IMR-90 (cell line): ENCODE data around the gene ZBED2. TPM values are rescaled to one million over a fixed set of nuclear protein-coding genes. Genes with fewer than 3 reads are reported as not detected.
"Not testable (repeated sequence)": the region's sequence is repeated elsewhere in the genome, so short reads cannot be mapped to it uniquely, and the experiment has no call there.

Experiments used
- ATAC-seq: fragments of 200-7000 bp; cut with Tn5 transposase; 2 replicates; pipeline ENCODE4 v1.9.1; 2020; ENCODE audit warnings: low read depth, mild to moderate bottlenecking, moderate library complexity
- BruUV-seq: library from RNA; stranded (reverse); fragments of 400-500 nt; replicated peaks from 2 replicates; lab custom pipeline; 2021; lab: Mats Ljungman, UMichigan
- CTCF ChIA-PET: fragments of 300-600 bp; formaldehyde crosslinking; extraction: SDS; loops from one replicate; lab custom pipeline; 2021; ENCODE audit warnings: antibody characterized with exemption; lab: Yijun Ruan, JAX
- POLR2A ChIA-PET: fragments of 300-600 bp; sonication (Branson Sonifier 250); formaldehyde crosslinking; loops from one replicate; lab custom pipeline; 2022; ENCODE audit warnings: antibody characterized with exemption; ENCODE audit not compliant: unreplicated experiment; lab: Charles Lee
- DNase-seq: peaks from one replicate; pipeline ENCODE4 v3.0.0; 2013
- H2AFZ ChIP-seq: replicated peaks from 2 replicates; pipeline ENCODE3; 2013; ENCODE audit warnings: low read length, mild to moderate bottlenecking; ENCODE audit not compliant: poor library complexity
- H2AK5ac ChIP-seq: 2 replicates; pipeline ENCODE4 v1.6.1; 2013; ENCODE audit warnings: low read depth, low read length, inconsistent platforms
- H2AK9ac ChIP-seq: replicated peaks from 2 replicates; pipeline ENCODE3; 2013; ENCODE audit warnings: mild to moderate bottlenecking, low read depth, low read length, moderate library complexity; ENCODE audit not compliant: poor library complexity
- H2BK120ac ChIP-seq: 2 replicates; pipeline ENCODE4 v1.6.1; 2013; ENCODE audit warnings: low read depth, low read length, inconsistent platforms
- H2BK15ac ChIP-seq: 3 replicates; pipeline ENCODE4 v1.6.1; 2013; ENCODE audit warnings: low read depth, low read length, inconsistent platforms
- H2BK20ac ChIP-seq: 2 replicates; pipeline ENCODE4 v1.6.1; 2013; ENCODE audit warnings: low read depth, mild to moderate bottlenecking, inconsistent platforms, low read length, moderate library complexity
- H2BK5ac ChIP-seq: 2 replicates; pipeline ENCODE4 v1.6.1; 2013; ENCODE audit warnings: mild to moderate bottlenecking, low read depth, low read length, inconsistent platforms; ENCODE audit not compliant: poor library complexity, severe bottlenecking
- H3K14ac ChIP-seq: replicated peaks from 2 replicates; pipeline ENCODE4 v1.6.1; 2013; ENCODE audit warnings: low read depth, low read length, inconsistent platforms
- H3K18ac ChIP-seq: 2 replicates; pipeline ENCODE4 v1.6.1; 2013; ENCODE audit warnings: low read depth, low read length, control low read depth
- H3K23ac ChIP-seq: 2 replicates; pipeline ENCODE4 v1.6.1; 2013; ENCODE audit warnings: low read depth, low read length, inconsistent platforms
- H3K27ac ChIP-seq: 2 replicates; pipeline ENCODE4 v1.5.1; 2013; ENCODE audit warnings: mild to moderate bottlenecking, control low read depth, low read length; ENCODE audit not compliant: insufficient read depth
- H3K27me3 ChIP-seq: 2 replicates; pipeline ENCODE4 v1.6.1; 2013; ENCODE audit warnings: low read length; ENCODE audit not compliant: control insufficient read depth, insufficient read depth
- H3K36me3 ChIP-seq: 2 replicates; pipeline ENCODE4 v1.6.1; 2013; ENCODE audit warnings: low read length, mixed read lengths; ENCODE audit not compliant: control insufficient read depth, insufficient read depth
- H3K4ac ChIP-seq: 2 replicates; pipeline ENCODE4 v1.6.1; 2013; ENCODE audit warnings: low read depth, low read length, inconsistent platforms
- H3K4me1 ChIP-seq: 2 replicates; pipeline ENCODE4 v1.6.1; 2013; ENCODE audit warnings: low read length, mixed read lengths; ENCODE audit not compliant: control insufficient read depth, insufficient read depth
- H3K4me2 ChIP-seq: 2 replicates; pipeline ENCODE4 v1.6.1; 2013; ENCODE audit warnings: low read depth, mild to moderate bottlenecking, control low read depth, low read length, moderate library complexity
- H3K4me3 ChIP-seq: 2 replicates; pipeline ENCODE4 v1.5.1; 2013; ENCODE audit warnings: low read depth, mild to moderate bottlenecking, control low read depth, low read length, moderate library complexity; ENCODE audit not compliant: insufficient read depth
- H3K56ac ChIP-seq: 2 replicates; pipeline ENCODE4 v1.6.1; 2013; ENCODE audit warnings: low read length, inconsistent platforms; ENCODE audit not compliant: insufficient read depth; ENCODE audit errors: extremely low read depth
- H3K79me1 ChIP-seq, 2 experiments: 2 replicates each; pipeline ENCODE4 v1.6.1; 2013; ENCODE audit warnings: low read length in 2 of 2, inconsistent platforms in 1 of 2, low read depth in 1 of 2
- H3K9ac ChIP-seq: 2 replicates; pipeline ENCODE4 v1.6.1; 2013; ENCODE audit warnings: low read depth, low read length, control low read depth
- H3K9me1 ChIP-seq: 2 replicates; pipeline ENCODE4 v1.6.1; 2013; ENCODE audit warnings: low read length, inconsistent platforms; ENCODE audit not compliant: insufficient read depth
- H3K9me3 ChIP-seq: 2 replicates; pipeline ENCODE4 v1.6.1; 2013; ENCODE audit warnings: low read length; ENCODE audit not compliant: control insufficient read depth, insufficient read depth
- H4K20me1 ChIP-seq: 2 replicates; pipeline ENCODE4 v1.6.1; 2013; ENCODE audit warnings: low read length, inconsistent platforms; ENCODE audit not compliant: insufficient read depth
- H4K5ac ChIP-seq: 2 replicates; pipeline ENCODE4 v1.6.1; 2013; ENCODE audit warnings: mild to moderate bottlenecking, low read depth, low read length, control low read depth
- H4K8ac ChIP-seq, 2 experiments: 2 replicates each; pipeline ENCODE4 v1.6.1; 2013; ENCODE audit warnings: low read depth in 2 of 2, low read length in 2 of 2, control low read depth in 1 of 2, inconsistent platforms in 1 of 2
- H4K91ac ChIP-seq: 2 replicates; pipeline ENCODE4 v1.6.1; 2013; ENCODE audit warnings: low read depth, low read length, inconsistent platforms; ENCODE audit not compliant: insufficient read depth
- WGBS, 2 experiments: methylation state at CpG; one replicate each; pipeline versions ENCODE4 v1.1.5 to v1.1.7; 2013; ENCODE audit warnings: missing lambda C conversion rate in 2 of 2; ENCODE audit not compliant: insufficient read length in 1 of 2; ENCODE audit errors: extremely low coverage in 2 of 2; 5-methylcytosine and 5-hydroxymethylcytosine counted together
- dilution Hi-C: fragments of 300-500 bp; cut with HindIII; formaldehyde crosslinking; loops from one replicate; pipeline ENCODE4 v1.14.3; 2018; ENCODE audit warnings: low sequenced_read_pairs; ENCODE audit not compliant: unreplicated experiment
- in situ Hi-C: fragments of 300-500 bp; cut with MboI; formaldehyde crosslinking; loops from 3 replicates; pipeline ENCODE4 v1.14.3; 2019; ENCODE audit warnings: low sequenced_read_pairs, inconsistent platforms, mixed read lengths
- intact Hi-C: fragments of 100-400 bp; cut with micrococcal nuclease; formaldehyde crosslinking; loops from 2 replicates; pipeline ENCODE4 v1.10.0; 2022
- polyA plus RNA-seq, 3 experiments: library from polyadenylated mRNA; depleted of rRNA; stranded (reverse); fragments of >200 nt; gene quantifications; 2 replicates each; pipeline ENCODE4 v1.2.3, GENCODE V29; 2012; ENCODE audit warnings: low replicate concordance in 1 of 3
- total RNA-seq: library from RNA; depleted of rRNA; stranded (reverse); fragments of >200 nt; gene quantifications from 2 replicates; pipeline ENCODE4 v1.2.3, GENCODE V29; 2012

Gene ZBED2
- total and polyA plus RNA-seq, 2 of the 4 experiments (the other 2 are of a cell fraction) = 0.51 to 0.72 TPM

- not testable (repeated sequence) for H2AFZ ChIP-seq
These were observed 33.9 kb upstream of the ZBED2 start for GRCh38 chr3:111629018-111629417.

More at GRCh38 chr3:111629018-111629417, 33.9 kb upstream of the ZBED2 start:
- H3K14ac ChIP-seq, H3K79me1 ChIP-seq, H2BK5ac ChIP-seq, intact Hi-C loops, H4K8ac ChIP-seq, CTCF ChIA-PET, H3K4me1 ChIP-seq, H3K56ac ChIP-seq, BruUV-seq, H2BK120ac ChIP-seq, H4K5ac ChIP-seq, H3K4ac ChIP-seq, H3K9me3 ChIP-seq, H3K18ac ChIP-seq, H3K27ac ChIP-seq, H3K36me3 ChIP-seq, DNase-seq, H3K4me3 ChIP-seq, H4K20me1 ChIP-seq, ATAC-seq, H2AK5ac ChIP-seq, dilution Hi-C loops, H3K27me3 ChIP-seq, H2BK20ac ChIP-seq, H3K9ac ChIP-seq, H2BK15ac ChIP-seq, H2AK9ac ChIP-seq, H3K23ac ChIP-seq, POLR2A ChIA-PET, H3K9me1 ChIP-seq, H3K4me2 ChIP-seq, H4K91ac ChIP-seq, in situ Hi-C loops: not testable (repeated sequence)
- WGBS, 2 experiments = no CpG with 5 or more reads among the region's 1 CpG
